NB4 (cell line): Measurements from ENCODE around the gene FLRT3.

Experiments
- POLR2A ChIP-seq: IDR thresholded peaks from 2 replicates; pipeline ENCODE4 v1.6.1; 2011; ENCODE audit warnings: mild to moderate bottlenecking; ENCODE audit not compliant: insufficient read length; ENCODE audit errors: extremely low read depth
- TF ChIP-seq, protein P1 (sequence below): IDR thresholded peaks from one replicate; pipeline ENCODE4 v1.5.1; 2012; ENCODE audit warnings: low read depth, low read length
- TF ChIP-seq, protein P2 (sequence below): IDR thresholded peaks from 2 replicates; pipeline ENCODE4 v1.6.1; 2011; ENCODE audit warnings: low read depth, low read length

DNA sequence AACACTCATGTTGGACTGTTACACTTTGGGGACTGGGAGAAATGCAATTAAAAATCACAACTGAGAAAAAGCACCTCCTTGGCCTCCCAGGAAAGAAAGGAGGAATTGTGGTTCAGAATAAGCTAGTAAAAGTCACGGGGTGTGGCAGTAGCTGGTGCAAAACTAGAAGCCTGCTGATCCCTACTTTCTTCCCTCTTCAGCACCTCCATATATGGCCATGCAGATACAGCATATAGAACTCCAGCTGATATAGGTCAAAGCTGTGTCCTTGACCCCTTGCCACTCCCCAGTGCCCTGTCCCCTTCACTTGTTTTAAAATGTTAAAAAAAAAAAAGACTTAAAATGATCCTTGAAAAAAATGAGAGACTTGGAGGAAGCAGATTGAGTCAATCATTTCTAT, 5.5 kb upstream of the FLRT3 start:
- TF ChIP-seq, protein P1, sequence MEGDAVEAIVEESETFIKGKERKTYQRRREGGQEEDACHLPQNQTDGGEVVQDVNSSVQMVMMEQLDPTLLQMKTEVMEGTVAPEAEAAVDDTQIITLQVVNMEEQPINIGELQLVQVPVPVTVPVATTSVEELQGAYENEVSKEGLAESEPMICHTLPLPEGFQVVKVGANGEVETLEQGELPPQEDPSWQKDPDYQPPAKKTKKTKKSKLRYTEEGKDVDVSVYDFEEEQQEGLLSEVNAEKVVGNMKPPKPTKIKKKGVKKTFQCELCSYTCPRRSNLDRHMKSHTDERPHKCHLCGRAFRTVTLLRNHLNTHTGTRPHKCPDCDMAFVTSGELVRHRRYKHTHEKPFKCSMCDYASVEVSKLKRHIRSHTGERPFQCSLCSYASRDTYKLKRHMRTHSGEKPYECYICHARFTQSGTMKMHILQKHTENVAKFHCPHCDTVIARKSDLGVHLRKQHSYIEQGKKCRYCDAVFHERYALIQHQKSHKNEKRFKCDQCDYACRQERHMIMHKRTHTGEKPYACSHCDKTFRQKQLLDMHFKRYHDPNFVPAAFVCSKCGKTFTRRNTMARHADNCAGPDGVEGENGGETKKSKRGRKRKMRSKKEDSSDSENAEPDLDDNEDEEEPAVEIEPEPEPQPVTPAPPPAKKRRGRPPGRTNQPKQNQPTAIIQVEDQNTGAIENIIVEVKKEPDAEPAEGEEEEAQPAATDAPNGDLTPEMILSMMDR, result no peak
- no peak for TF ChIP-seq POLR2A
- TF ChIP-seq, protein P2, sequence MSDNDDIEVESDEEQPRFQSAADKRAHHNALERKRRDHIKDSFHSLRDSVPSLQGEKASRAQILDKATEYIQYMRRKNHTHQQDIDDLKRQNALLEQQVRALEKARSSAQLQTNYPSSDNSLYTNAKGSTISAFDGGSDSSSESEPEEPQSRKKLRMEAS, result no peak
